Upper lobe of left lung (tissue), 6 donors: ENCODE data around the gene DGCR2. TPM values are rescaled to one million over a fixed set of nuclear protein-coding genes. Genes with fewer than 3 reads are reported as not detected.

ENCODE experiments used
- ATAC-seq, 2 donors: fragments of 200-7000 bp; cut with Tn5 transposase; one replicate each; pipeline ENCODE4 v1.9.1; 2022; ENCODE audit warnings: mild to moderate bottlenecking in 2 of 2, moderate library complexity in 2 of 2; ENCODE audit not compliant: low FRiP score in 2 of 2
- DNase-seq, 2 donors: peaks; one replicate each; pipeline ENCODE4 v3.0.0-alpha.2; 2019 to 2020
- H3K27ac ChIP-seq, 4 donors: fragments of 200-600 bp; sonication (generic); one replicate each; pipeline ENCODE4 v1.5.1; 2016 to 2019
- H3K27me3 ChIP-seq, 4 donors: fragments of 200-600 bp; sonication (generic); one replicate each; pipeline ENCODE4 v1.5.1; 2017 to 2019
- H3K36me3 ChIP-seq, 4 donors: fragments of 200-600 bp; sonication (generic); one replicate each; pipeline ENCODE4 v1.5.1; 2016 to 2019
- H3K4me1 ChIP-seq, 4 donors: fragments of 200-600 bp; sonication (generic); one replicate each; pipeline ENCODE4 v1.5.1; 2018 to 2019
- H3K4me3 ChIP-seq, 4 donors: fragments of 200-600 bp; sonication (generic); one replicate each; pipeline ENCODE4 v1.5.1; 2017 to 2019; ENCODE audit warnings: mild to moderate bottlenecking in 2 of 4, moderate library complexity in 1 of 4
- H3K9me3 ChIP-seq, 4 donors: fragments of 200-600 bp; sonication (generic); one replicate each; pipeline ENCODE4 v1.5.1; 2018 to 2019
- EP300 ChIP-seq, 4 donors: sonication (generic); formaldehyde crosslinking; IDR thresholded peaks; one replicate each; pipeline ENCODE4 v1.5.1; 2017; ENCODE audit warnings: antibody characterized with exemption in 4 of 4, control low read depth in 2 of 4
- POLR2A ChIP-seq, 4 donors: fragments of 450-650 bp; IDR thresholded peaks; one replicate each; pipeline ENCODE4 v1.5.1; 2016 to 2017; ENCODE audit warnings: antibody characterized with exemption in 4 of 4, mild to moderate bottlenecking in 2 of 4
- POLR2AphosphoS5 ChIP-seq, 2 donors: sonication (generic); formaldehyde crosslinking; IDR thresholded peaks; one replicate each; pipeline ENCODE4 v1.5.1; 2017; ENCODE audit warnings: antibody characterized with exemption in 2 of 2
- WGBS, 2 donors: methylation state at CpG; one replicate each; pipeline ENCODE4 v1.1.5; 2017 to 2018; 5-methylcytosine and 5-hydroxymethylcytosine counted together
- total RNA-seq, 6 donors: library from RNA; depleted of rRNA in 4 of 6; stranded (reverse); fragments of >200 nt in 4 of 6; gene quantifications; one replicate each; pipeline versions ENCODE4 v1.1.0 to v1.2.1, GENCODE V29; 2016 to 2021
- TF ChIP-seq, protein P1 (sequence below), 6 experiments: fragments of 450-650 bp in 4 of 6; fragments of 200-600 bp in 2 of 6; sonication (generic) in 2 of 6; IDR thresholded peaks; one replicate each; pipeline ENCODE4 v1.5.1; 2016 to 2019; ENCODE audit warnings: antibody characterized with exemption in 6 of 6
- donor health status: DM: no; HTN: no; CAD: no; lungs with moderate emphysema.
- donor health status: DM: no; HTN: yes; CAD: no; lungs with severe emphysema.

The DGCR2 gene
- total RNA-seq, 6 donors from 2014 or later, result 65.9 to 101 (median 89.9) TPM

DNA sequence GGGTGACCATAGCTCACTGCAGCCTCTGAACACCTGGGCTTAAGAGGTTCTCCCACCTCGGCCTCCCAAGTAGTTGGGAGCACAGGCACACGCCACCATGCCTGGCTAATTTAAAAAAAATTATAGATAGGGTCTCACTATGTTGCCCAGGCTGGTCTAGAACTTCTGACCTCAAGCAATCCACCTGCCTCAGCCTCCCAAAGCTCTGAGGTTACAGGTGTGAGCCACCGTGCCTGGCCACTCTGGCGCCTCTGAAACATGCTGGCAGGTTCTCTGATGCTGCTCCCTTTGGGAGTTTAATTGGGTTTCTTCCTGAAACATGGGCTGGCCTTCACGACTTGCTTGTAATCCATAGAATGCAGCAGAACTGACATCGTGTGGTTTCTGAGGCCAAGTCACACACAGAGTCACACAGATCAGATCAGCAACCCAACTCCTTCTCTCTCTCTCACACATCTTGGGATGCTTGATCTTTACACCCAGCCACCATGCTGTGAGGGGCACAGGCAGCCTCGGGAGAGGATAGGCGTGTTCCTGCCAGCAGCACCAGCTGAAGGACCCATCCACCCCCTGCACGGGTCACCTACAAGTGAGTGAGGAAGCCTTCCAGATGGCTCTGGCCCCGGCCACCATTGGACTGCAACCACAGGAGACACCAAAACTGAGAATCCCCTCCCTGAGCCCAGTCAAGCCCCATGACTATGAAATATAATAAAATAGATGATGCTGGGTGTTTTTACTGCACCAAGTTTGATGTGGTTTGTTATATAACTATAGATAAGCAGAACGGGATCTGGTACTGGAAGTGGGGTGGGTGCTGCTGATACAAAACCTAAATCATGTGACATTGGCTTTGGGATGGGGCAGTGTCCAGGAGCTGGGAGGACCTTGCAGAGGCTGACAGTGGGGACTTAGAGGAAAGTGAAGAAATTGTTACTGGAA lies 31.0 kb upstream of the DGCR2 start:
- Histone ChIP-seq H3K27me3 (peaks cover 2 to 35% (median 21%) of the 10 kb centered on the region in 4 donors), H3K4me1 (peaks cover 8 to 24% (median 9%) of the 10 kb centered on the region in 4 donors), H3K9me3 (peaks cover 0 to 3% (median 0%) of the 10 kb centered on the region in 4 donors), H3K27ac (no peak overlapping the region), H3K36me3 (no peaks in the 10 kb centered on the region), H3K4me3 (no peak overlapping the region)
- WGBS, 2 donors, result 61% methylated on average over 11 of the region's 11 CpGs
- DNase-seq (no peak), ATAC-seq (no peak)
- TF ChIP-seq POLR2AphosphoS5 (IDR thresholded peaks at IDR 0.05), result no peak
- TF ChIP-seq EP300 (IDR thresholded peaks at IDR 0.05), result no peak
- TF ChIP-seq, protein P1, sequence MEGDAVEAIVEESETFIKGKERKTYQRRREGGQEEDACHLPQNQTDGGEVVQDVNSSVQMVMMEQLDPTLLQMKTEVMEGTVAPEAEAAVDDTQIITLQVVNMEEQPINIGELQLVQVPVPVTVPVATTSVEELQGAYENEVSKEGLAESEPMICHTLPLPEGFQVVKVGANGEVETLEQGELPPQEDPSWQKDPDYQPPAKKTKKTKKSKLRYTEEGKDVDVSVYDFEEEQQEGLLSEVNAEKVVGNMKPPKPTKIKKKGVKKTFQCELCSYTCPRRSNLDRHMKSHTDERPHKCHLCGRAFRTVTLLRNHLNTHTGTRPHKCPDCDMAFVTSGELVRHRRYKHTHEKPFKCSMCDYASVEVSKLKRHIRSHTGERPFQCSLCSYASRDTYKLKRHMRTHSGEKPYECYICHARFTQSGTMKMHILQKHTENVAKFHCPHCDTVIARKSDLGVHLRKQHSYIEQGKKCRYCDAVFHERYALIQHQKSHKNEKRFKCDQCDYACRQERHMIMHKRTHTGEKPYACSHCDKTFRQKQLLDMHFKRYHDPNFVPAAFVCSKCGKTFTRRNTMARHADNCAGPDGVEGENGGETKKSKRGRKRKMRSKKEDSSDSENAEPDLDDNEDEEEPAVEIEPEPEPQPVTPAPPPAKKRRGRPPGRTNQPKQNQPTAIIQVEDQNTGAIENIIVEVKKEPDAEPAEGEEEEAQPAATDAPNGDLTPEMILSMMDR (IDR thresholded peaks at IDR 0.05), result no peak
- no peak for TF ChIP-seq POLR2A (IDR thresholded peaks at IDR 0.05)

DNA sequence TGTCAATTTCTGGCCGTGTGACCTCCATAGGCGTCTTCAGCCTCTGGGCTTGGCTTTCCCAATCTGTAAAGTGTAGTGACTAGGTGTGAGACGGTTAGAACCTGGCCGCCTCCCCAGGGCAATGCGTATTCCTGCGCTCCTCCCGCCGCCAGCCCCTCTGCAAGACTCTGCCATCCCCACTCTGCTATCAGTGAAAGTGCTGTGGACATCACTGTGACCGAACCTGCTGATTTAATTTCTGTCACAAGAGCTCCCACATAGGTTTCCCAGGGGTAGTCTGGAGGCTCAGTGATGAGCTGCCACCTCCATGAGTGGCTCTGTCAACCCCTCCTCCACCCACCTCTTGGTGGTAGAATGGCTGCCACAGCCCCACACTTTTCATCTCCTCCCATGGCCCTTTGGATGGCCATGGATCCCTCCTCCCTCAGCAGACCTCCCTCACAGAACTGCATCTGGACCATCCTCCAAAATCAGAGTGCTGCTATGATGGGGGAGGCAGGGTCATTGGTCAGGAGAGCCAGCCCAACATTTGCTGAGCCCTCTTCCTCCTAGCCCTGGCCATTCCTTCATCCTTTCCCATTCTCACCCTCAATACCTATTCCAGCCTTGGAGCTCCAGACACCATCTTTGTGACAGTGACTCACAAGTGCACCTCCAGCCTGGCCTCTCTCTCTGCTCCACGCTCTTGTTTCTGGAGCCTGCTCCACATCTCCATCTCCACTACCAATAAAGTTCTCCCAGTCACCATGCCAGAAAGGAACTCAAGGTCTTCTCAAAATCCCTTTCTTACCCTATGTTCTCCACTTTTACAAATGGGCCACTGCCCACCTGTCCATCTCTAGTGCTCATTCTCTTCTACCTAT lies 29.3 kb upstream of the DGCR2 start:
- 61 to 63% methylated on average over 7 to 10 of the region's 10 CpGs for WGBS, 2 donors
- Histone ChIP-seq H3K4me3 (no peak overlapping the region), H3K9me3 (peaks cover 0 to 3% (median 0%) of the 10 kb centered on the region in 4 donors), H3K36me3 (no peaks in the 10 kb centered on the region), H3K27ac (no peak overlapping the region), H3K4me1 (peaks cover 8 to 24% (median 9%) of the 10 kb centered on the region in 4 donors), H3K27me3 (peaks cover 4 to 38% (median 21%) of the 10 kb centered on the region in 4 donors)
- DNase-seq (no peak), ATAC-seq (no peak)
- TF ChIP-seq EP300 (IDR thresholded peaks at IDR 0.05) (no peak), POLR2AphosphoS5 (IDR thresholded peaks at IDR 0.05) (no peak), POLR2A (IDR thresholded peaks at IDR 0.05) (no peak)
- TF ChIP-seq, protein P1 (IDR thresholded peaks at IDR 0.05), result no peak

DNA sequence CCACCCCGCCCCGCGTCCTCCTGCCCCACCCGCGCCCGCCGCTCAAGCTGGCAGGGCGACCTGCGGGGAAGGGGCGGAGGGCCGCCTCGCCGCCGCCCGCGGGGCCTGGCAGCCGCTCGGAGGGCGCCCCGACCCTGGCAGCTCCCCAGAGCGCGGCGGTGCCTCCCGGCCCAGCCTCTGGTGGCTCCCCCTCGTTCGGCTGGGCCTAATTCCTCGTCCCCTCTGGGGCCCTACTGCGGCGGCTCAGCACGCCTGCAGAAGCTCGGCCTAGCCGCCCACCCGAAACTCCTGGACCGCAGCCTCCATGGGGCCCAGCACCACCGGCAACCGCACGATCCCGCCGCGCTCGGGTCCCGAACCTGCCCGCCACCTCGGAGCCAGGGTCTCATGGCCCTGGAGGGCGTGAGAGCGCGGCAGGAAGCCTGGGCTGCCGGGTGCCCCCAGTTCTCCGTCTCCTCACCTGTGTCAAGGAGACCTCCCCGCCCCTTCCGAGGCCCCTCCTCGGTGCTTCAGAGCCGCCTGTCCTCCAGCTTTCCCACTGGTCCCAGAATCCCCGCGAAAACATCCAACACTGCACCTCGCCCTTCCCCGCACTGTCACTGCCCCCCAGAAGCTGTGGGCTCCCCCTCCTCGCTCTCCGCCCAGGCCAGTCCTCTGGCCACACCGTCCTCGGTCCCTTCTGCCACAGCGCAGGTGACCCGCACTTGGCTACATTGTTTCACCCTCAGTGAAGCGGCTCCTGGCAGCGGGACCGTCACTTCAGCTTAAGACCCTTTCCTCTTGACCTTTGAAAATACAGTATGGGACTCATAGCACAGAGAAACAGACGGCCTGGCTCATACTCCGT lies 28.5 kb upstream of the DGCR2 start:
- Histone ChIP-seq H3K36me3 (no peaks in the 10 kb centered on the region), H3K27ac (no peak overlapping the region), H3K27me3 (peaks cover 4 to 38% (median 21%) of the 10 kb centered on the region in 4 donors), H3K9me3 (peaks cover 0 to 3% (median 0%) of the 10 kb centered on the region in 4 donors), H3K4me3 (no peak overlapping the region), H3K4me1 (peaks cover 8 to 24% (median 9%) of the 10 kb centered on the region in 4 donors)
- TF ChIP-seq EP300 (IDR thresholded peaks at IDR 0.05), result no peak
- TF ChIP-seq POLR2AphosphoS5 (IDR thresholded peaks at IDR 0.05), result no peak
- TF ChIP-seq, protein P1 (IDR thresholded peaks at IDR 0.05), result no peak
- no peak for TF ChIP-seq POLR2A (IDR thresholded peaks at IDR 0.05)
- DNase-seq (peak in 1 of 2 donors; percentile 65), ATAC-seq (no peak)
- WGBS, 2 donors, result 12 to 31% methylated on average over 17 to 41 of the region's 68 CpGs

DNA sequence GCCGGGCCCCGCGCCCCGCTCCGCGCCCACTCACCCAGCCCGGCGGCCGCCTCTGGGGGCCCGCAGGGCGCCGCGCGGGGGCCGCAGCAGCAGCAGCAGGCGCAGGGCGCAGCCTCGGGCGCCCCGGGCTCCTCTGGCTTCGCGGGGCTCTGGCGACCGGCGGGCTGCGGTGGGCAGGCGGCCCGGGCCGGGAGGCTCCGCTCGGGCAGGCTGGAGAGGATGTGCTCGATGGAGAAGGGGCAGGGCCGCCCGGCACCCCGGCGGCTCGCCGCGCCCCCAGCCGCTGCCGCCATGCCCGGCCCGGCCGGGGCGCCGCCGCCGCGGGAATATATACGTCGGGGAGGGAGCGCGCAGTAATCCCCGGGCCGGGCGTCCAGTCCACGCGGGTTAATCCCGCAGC lies 27.8 kb upstream of the DGCR2 start, which contains the start of gene GSC2:
GSC2 (minus strand) TSS at position 302 of the 400 bp plus-strand sequence; CDS start at position 293, 9 bp downstream.
- 1% methylated on average over 23 of the region's 59 CpGs; no CpG with 5 or more reads in 1 of the 2 donors for WGBS, 2 donors
- ATAC-seq (no peak), DNase-seq (peak in 1 of 2 donors; percentile 66)
- TF ChIP-seq POLR2A (IDR thresholded peaks at IDR 0.05) (no peak), POLR2AphosphoS5 (IDR thresholded peaks at IDR 0.05) (no peak)
- TF ChIP-seq, protein P1 (IDR thresholded peaks at IDR 0.05), result no peak
- H3K27ac ChIP-seq, result no peak within 1 kb of the TSS
- H3K9me3 ChIP-seq, result peaks cover 0 to 3% (median 0%) of the 10 kb centered on the region in 4 donors
- peaks cover 8 to 24% (median 9%) of the 10 kb centered on the region in 4 donors for H3K4me1 ChIP-seq
- no peaks in the 10 kb centered on the region for H3K36me3 ChIP-seq
- peak within 1 kb of the TSS in 3 of 4 donors; percentile 22 to 40 (median 22) for H3K4me3 ChIP-seq
- peaks cover 4 to 38% (median 21%) of the 10 kb centered on the region in 4 donors for H3K27me3 ChIP-seq
